ENCODE results near the gene GPR108. TPM values are rescaled to one million over a fixed set of nuclear protein-coding genes. Genes with fewer than 3 reads are reported as not detected.
"Not testable (repeated sequence)": the region's sequence is repeated elsewhere in the genome, so short reads cannot be mapped to it uniquely, and the experiment has no call there.

GPR108 gene
- 64.1 TPM for total RNA-seq

DNA sequence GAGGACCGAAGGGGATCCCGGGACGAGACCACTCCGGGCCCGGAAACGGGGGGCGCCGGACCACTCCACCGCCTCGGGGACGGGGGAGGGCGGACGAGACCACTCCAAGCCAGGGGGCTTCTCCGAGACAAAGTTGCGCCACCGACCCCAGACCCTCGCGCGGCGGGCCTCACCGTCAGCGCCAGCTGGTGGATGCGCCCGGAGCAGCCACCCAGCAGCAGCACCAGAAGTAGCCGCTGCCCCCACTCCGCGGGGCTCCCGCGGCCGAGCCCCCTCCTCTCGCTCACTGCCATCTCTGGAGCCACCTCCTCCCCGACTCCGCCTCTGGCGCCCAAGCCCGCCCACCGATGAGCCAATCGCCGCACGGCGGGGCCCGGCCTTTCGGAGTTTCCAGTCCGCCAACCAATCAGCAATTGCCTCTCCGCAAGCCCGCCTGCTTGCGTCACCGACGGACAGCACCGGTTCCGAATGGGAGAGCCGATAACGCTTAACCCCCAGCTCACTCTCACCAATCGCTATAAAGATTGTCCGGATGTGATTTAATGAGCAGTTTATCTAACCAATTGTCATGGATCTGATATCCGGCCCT is at the start of gene GPR108:
Gene GPR108 (minus strand): TSS at position 297 of the 589 bp plus-strand sequence. CDS start 4 bp downstream, at position 293.
- intact Hi-C loops (cut with DNase I) = no loop called here
- DNase-seq (ENCODE audit: low spot score) (peak; percentile 100), ATAC-seq (peak; percentile 89)

DNA sequence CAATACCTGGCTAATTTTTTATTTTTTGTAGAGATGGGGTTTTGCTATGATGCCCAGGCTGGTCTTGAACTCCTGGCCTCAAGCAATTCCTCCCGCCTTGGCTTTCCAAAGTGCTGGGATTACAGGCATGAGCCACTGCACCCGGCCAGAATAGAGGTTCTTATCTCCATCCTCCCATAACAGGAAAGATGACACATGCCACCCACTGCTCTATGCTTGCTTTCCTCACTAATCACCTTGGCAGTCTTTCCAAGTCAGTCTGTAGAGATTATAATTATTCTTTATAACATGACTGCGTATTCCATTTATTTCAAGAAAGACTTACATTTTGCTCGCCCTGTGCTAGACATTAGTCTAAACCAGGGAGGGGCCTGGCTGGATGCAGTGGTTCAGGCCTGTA is 41.8 kb upstream of the GPR108 start:
- no peak for ATAC-seq
- intact Hi-C loops (cut with DNase I) = no loop called here
- no peak for DNase-seq (ENCODE audit: low spot score)

DNA sequence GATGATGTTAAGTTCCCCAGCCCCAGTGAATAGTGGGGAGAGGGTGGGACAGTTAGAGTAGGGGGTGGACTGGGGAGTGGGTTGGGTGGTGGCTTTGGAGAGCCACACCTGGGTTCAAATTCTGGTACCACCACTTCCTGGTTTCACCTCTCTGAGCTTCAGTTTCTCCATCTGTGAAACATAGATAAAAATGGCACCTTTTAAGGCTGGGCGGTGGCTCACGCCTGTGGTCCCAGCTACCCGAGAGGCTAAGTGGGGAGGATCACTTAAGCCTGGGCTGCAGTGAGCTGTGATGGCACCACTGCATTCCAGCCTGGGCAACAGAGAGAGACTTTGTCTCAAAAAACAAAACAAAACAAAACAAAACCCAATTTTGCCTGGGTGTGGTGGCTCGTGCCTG is 41.0 kb upstream of the GPR108 start:
- ATAC-seq (no peak), DNase-seq (ENCODE audit: low spot score) (no peak)
- intact Hi-C loops (cut with DNase I) = no loop called here

DNA sequence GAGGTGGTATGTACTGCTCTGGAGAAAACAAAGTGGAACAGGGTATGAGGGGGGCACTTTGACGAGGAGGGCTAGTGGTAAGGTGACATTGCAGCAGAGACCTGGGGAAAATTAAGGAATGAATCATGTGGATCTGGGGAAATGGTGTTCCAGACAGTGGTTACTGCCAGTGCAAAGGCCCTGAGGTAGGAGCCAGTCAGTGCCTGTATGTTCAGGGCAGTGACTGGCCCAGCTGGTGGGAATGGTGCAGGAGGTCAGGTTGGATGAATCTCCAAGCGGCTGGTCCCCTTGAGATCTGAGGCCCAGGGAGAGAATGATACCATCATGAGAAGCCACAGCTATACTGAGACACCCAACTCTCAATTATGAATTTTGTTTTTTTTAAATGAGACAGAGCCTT is 40.1 kb upstream of the GPR108 start:
- intact Hi-C loops (cut with DNase I) = no loop called here
- ATAC-seq = no peak
- DNase-seq (ENCODE audit: low spot score) = no peak

DNA sequence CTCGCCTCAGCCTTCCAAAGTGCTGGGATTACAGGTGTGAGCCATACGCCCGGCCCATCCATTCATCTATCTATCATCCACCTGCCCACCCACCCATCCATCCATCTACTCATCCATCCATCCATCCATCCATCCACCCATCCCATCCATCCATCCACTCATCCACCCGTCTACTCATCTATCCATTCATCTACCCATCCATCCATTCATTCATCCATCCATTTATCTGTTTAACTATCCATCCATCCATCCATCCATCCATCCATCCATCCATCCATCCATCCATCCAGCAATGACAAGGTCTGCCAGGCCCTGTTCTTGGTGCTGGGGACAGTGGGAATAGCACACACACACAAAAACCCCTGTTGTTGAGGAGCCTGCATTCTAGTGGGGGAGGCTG is 39.6 kb upstream of the GPR108 start:
- ATAC-seq (no peak), DNase-seq (ENCODE audit: low spot score) (no peak)
- intact Hi-C loops (cut with DNase I) = no loop called here

DNA sequence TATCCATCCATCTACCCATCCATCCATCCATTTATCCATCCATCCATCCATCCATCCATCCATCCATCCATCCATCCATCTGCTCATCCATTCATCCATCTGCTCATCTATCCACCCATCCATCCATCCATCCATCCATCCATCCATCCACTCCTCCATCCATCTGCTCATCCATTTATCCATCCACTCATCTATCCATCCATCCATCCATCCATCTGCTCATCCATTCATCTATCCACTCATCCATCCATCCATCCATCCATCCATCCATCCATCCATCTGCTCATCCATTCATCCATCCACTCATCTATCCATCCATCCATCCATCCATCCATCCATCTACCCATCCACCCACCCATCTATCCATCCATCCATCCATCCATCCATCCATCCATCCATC is 38.7 kb upstream of the GPR108 start:
- DNase-seq (ENCODE audit: low spot score); intact Hi-C loops (cut with DNase I); ATAC-seq: not testable (repeated sequence)

DNA sequence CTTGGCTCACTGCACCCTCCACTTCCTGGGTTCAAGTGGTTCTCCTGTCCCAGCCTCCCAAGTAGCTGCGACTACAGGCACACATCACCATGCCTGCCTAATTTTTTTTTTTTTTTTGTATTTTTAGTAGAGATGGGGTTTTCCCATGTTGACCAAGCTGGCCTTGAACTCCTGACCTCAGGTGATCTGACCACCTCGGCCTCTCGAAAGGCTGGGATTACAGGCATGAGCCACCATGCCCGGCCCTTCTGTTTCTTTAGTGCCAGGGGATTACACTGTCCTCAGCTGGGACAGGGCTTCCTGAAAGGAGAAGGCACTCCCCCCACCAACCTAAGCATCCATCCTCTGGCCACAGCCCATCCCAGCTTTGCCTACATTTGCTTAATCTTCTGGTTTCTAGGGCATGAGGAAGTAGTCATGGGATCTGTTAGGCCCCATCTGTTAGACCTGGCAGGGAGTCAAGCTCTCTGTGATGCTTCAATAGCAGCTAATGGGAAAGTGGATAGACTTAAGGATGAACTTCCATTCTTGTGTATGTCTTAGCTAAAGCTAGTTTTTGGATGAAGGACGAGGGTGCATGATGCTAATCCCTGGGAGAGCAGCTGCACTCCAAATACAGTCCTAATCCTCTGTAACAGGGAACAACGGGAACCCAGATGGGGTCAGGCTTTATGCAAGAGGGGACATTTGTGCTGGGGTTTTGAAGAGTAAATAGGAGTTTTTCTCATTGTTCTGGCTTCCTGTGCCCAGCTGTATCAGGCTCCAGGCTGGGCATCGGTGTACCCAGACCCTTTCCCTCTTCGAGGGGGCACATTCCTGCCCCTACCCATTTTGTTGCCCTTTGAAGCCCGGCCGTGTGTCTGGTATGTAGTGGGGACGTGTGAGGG is 37.7 kb upstream of the GPR108 start:
- intact Hi-C loops (cut with DNase I) = no loop called here
- DNase-seq (ENCODE audit: low spot score) (no peak), ATAC-seq (no peak)

DNA sequence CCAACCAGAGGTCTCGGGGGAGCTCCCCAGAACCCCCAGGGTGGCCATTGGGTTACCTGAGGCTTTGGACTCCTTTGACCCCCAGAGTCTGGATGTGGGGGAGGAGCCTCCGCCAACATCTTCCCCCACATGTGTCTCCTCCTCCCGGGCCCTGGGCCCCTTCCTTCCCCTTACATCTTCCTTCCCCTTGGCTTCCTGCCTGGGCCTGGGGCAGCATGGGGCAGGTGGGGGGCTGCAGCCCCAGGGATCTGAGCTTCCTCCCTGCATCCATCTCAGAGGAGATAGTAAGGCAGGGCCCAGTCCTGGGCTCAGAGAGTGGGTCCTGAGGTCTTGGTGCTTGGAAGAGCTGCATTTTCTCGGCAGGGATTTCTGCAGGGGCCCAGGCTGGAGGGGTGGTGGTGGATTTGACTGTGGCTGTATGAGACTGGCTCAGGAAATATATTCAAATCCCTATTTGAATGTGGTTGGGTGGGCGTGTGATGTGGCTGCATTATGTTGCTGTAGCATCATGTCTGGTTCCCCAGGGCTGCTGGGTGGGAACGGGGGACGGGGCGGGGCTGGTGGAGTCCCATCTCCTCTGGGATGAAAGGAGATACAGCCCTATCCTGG is 36.0 kb upstream of the GPR108 start:
- intact Hi-C loops (cut with DNase I) = no loop called here
- DNase-seq (ENCODE audit: low spot score) (peak; percentile 64), ATAC-seq (peak; percentile 72)

DNA sequence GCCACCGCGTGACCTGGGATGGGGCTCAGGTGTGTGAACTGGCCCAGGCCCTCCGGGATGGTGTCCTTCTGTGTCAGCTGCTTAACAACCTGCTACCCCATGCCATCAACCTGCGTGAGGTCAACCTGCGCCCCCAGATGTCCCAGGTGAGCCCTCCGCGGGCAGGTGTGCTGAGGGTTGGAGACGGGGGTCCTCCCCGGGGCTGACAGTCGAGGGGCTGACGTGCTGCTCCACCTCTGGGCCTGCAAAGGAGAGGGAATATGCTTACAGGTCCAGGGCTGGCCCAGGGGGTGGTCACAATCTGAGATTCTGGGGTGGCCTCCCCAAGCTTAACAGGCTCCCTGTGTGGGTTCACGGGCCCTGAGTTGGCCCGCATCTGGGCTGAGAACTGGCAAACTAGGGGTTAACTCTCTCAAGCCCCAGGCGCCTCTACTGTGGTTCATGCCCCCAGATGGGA is 35.5 kb upstream of the GPR108 start:
- ATAC-seq (peak; percentile 22), DNase-seq (ENCODE audit: low spot score) (no peak)
- intact Hi-C loops (cut with DNase I) = no loop called here

DNA sequence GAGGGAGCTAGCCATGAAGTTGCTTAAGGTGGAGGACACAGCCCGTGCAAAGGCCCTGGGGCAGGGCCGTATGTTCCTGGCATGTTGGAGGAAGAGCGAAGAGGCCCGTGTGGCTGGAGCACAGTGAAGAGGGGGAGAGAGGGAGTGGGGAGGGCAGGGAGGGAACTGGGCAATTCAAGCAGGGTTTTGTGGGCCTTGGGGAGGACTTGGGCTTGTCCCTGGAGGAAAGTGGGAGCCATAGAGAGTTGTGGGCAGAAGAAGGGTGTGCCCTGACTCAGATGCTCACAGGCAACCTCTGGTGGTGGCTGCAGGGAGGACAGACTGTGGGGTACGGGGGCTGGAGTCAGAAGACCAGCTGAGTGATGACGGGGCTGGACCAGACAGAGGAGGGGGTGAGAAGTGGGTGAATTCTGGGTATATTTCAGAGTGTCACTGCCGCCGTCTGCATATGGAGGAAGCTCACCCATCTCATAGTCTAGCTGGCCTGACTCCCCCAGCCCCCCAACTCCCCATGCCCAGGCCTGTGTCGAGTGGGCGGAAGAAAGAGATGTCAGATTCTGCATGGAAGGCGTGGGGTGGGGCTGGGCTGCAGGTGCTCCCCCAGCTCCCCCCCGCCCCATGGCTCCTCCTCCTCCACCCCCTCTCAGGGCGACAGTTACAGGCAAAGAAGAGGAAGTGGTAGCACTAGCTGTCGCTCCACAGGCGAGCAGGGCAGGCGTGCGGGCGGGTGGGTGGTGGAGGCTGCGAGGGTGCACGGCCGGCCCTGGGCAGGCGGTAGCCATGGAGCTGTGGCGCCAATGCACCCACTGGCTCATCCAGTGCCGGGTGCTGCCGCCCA is 34.9 kb upstream of the GPR108 start, which contains the start of gene VAV1:
Gene VAV1 (plus strand): TSS at position 681 of the 838 bp plus-strand sequence. CDS start 100 bp downstream, at position 781.
- peak; percentile 70 for DNase-seq (ENCODE audit: low spot score)
- ATAC-seq = peak; percentile 76
- intact Hi-C loops (cut with DNase I) = no loop called here

DNA sequence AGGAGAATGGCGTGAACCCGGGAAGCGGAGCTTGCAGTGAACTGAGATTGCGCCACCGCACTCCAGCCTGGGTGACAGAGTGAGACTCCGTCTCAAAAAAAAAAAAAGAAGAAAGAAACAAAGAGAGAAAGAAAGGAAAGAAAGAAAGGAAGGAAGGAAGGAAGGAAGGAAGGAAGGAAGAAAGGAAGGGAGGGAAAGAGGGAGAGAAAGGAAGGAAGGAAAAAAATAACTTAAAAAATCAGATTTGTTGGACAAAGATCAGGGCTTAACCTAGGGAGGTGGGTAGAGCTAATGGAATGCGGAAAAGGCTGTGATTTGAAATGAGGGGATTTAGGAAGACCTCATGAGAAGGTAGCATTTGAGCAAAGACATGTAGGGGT is 34.3 kb upstream of the GPR108 start:
- DNase-seq (ENCODE audit: low spot score); intact Hi-C loops (cut with DNase I); ATAC-seq: not testable (repeated sequence)

DNA sequence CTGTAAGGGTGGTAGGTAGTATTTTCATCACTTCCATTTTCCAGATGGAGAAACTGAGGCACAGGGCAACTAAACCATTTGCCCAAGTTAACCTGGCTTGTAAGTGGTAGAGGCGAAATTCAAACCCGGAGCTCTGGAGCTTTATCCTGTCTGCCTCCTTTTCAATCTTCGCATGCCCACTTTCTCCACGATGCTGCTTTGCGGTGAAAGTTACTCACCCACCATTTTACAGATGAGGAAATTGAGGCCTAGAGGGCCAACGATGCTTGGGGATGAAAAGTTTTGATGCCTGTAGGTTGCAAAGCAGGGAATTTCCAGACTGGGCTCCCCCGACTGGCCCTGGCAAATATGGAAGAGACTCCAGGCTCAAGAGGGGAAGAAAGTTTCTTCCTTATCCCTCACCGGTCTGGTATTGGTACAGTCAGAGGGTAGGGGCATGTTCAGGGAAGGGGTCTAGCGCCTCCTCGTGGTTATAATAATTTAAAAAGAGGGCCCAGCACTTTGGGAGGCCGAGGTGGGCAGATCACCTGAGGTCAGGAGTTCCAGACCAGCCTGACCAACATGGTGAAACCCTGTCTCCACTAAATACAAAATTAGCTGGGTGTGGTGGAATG is 31.7 kb upstream of the GPR108 start:
- DNase-seq (ENCODE audit: low spot score) (no peak), ATAC-seq (no peak)
- intact Hi-C loops (cut with DNase I) = no loop called here

DNA sequence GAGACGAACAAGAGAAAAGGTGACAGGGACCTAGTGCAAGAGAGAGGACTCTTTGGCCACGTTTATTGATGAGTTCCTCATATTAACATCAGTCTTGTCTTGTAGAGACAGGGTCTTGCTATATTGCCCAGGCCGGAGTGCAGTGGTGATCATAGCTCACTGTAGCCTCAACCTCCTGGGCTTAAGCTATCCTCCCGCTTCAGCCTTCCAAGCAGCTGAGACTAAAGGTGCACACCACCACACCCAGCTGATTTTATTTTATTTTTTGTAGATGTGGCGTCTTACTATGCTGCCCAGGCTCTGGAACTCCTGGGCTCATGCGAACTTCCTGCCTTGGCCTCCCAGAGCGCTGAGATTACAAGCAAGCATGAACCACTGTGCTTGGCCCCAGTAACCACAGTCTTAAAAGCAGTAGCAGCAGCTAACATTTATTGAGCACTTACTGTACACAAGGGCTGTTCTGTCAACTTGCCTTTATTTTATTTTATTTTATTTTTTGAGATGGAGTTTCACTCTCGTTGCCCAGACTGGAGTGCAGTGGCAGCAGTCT is 30.9 kb upstream of the GPR108 start:
- no peak for DNase-seq (ENCODE audit: low spot score)
- no peak for ATAC-seq
- intact Hi-C loops (cut with DNase I) = no loop called here

DNA sequence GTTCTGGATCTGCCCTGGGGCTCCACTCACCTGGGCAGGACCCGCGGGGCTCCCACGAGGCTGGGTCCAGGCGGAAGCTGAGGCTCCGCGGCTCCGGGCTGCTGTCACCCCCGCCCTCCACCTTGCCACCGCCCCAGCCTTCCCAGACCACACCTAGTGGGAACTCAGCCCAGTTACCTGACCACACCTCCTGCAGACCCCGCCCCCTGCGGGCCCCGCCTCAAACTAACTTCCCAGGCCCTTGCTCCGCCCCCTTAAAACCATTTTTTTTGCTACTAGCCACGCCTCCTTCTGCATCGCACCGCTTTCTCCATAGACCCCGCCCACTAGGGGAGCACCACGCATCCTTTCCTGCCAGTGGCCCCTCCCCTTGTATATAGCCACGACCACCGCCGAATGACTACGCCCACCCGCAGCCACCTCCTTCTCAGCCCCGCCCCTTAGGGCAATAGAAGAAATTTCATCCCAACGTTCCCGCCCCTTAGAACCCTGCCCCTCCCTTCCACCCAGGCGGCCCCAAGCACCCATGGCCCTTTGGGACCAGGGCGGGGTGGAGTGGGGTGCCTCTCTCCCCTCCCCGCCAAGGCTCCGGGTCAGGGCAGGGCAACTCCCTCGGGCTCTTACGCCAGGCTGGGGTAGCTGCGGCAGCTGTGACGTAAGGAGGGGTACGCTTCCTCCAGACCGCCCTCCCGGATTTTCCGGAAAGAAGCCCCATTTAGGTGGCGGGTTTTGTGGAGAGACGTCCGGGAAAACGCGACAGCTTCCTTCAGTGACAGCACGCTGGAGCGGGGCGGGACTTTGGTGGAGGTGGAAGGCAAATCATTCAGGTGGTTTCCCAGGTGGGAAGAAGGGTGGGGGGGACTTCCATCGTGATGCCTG is 30.2 kb upstream of the GPR108 start, which contains the start of gene SH2D3A:
Gene SH2D3A (minus strand): TSS at position 79 of the 879 bp plus-strand sequence. CDS start 3,687 bp downstream, outside the sequence.
- ATAC-seq (peak; percentile 57), DNase-seq (ENCODE audit: low spot score) (peak; percentile 69)
- intact Hi-C loops (cut with DNase I) = no loop called here

DNA sequence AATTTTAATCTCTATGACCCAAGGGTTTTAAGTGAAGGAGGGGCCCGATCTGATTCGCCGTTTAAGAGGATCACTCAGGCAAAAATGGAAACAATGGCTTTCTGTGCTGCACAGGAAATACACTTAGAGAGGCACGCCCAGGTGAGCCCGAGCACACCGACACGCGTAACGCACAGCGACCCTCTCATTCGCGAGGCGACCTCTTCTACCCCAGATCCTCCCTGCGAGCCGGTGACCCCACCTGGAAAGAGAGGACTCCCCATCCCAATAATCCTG is 29.6 kb upstream of the GPR108 start:
- peak; percentile 14 for ATAC-seq
- intact Hi-C loops (cut with DNase I) = no loop called here
- DNase-seq (ENCODE audit: low spot score) = no peak

DNA sequence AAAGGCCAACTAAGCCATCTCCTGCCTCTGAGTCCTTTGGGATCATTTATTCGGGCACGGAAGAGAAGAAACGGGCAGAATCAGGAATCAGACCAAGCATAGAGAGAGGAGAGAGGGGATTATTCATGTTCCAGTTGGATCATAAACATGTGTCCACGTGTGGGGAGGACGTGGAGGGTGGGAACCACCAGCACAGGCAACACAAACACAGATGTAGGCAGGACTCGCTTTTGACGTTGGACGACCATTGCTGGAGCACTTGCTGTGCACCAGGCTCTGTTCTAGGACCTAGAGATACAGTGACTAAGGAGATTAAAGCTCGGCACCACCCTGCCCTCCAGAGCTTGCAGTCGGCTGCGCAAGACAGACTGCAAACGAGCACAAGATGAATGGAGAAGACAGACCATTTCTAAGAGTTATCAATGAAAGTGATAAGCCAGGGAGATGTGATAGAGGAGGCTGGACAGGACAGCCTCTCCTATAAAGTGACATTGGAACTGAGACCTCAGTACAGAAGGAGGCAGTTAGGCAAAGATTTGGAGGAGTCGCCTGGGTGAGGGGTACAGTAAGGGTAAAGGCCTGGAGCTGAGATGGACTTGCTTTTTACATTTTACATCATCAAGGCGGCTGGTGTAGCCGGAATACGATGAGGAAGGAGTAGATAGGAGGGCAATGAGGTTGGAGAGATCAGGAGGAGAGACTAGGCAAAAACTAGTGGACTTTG is 29.1 kb upstream of the GPR108 start:
- no peak for ATAC-seq
- DNase-seq (ENCODE audit: low spot score) = no peak
- intact Hi-C loops (cut with DNase I) = no loop called here

Measured in sciatic nerve (tissue), 2 donors.